Retinal pigment epithelial cell (primary cell): ENCODE data around the gene RPH3AL.

ENCODE experiments used
- DNase-seq: peaks from one replicate; pipeline ENCODE4 v3.0.0-alpha.2; 2010; ENCODE audit warnings: low read depth
- H3K4me3 ChIP-seq: 2 replicates; pipeline ENCODE4 v1.5.1; 2011; ENCODE audit warnings: mild to moderate bottlenecking, low read length, control low read depth, moderate library complexity
- TF ChIP-seq, protein P1 (sequence below): conservative IDR thresholded peaks from 2 replicates; pipeline ENCODE4 v1.5.1; 2011; ENCODE audit warnings: low read depth, low read length, control low read depth, inconsistent platforms

RPH3AL gene

DNA sequence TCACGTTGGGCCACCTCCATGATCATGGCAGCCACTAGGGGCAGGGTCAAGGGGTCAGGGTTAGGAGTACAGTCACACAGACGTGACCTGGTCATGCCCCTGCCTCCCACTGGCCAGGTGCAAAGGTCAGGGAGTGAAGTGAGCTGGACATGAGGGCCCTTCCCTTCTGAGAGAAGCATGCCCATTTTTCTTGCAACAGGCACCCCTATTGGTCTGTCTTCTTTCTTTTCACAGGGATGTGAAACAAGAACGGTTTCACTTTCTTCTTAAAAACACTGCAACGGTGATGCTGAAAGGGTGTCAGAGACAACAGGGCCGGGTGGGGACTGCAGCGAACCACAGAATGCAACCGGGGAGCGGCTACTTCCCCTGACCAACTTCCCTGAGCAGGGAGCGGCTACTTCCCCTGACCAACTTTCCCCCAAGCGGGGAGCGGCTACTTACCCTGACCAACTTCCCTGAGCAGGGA, 119.1 kb downstream of the RPH3AL start:
- DNase-seq = no peak
- TF ChIP-seq, protein P1, sequence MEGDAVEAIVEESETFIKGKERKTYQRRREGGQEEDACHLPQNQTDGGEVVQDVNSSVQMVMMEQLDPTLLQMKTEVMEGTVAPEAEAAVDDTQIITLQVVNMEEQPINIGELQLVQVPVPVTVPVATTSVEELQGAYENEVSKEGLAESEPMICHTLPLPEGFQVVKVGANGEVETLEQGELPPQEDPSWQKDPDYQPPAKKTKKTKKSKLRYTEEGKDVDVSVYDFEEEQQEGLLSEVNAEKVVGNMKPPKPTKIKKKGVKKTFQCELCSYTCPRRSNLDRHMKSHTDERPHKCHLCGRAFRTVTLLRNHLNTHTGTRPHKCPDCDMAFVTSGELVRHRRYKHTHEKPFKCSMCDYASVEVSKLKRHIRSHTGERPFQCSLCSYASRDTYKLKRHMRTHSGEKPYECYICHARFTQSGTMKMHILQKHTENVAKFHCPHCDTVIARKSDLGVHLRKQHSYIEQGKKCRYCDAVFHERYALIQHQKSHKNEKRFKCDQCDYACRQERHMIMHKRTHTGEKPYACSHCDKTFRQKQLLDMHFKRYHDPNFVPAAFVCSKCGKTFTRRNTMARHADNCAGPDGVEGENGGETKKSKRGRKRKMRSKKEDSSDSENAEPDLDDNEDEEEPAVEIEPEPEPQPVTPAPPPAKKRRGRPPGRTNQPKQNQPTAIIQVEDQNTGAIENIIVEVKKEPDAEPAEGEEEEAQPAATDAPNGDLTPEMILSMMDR = no peak
- no peak overlapping the region for H3K4me3 ChIP-seq

DNA sequence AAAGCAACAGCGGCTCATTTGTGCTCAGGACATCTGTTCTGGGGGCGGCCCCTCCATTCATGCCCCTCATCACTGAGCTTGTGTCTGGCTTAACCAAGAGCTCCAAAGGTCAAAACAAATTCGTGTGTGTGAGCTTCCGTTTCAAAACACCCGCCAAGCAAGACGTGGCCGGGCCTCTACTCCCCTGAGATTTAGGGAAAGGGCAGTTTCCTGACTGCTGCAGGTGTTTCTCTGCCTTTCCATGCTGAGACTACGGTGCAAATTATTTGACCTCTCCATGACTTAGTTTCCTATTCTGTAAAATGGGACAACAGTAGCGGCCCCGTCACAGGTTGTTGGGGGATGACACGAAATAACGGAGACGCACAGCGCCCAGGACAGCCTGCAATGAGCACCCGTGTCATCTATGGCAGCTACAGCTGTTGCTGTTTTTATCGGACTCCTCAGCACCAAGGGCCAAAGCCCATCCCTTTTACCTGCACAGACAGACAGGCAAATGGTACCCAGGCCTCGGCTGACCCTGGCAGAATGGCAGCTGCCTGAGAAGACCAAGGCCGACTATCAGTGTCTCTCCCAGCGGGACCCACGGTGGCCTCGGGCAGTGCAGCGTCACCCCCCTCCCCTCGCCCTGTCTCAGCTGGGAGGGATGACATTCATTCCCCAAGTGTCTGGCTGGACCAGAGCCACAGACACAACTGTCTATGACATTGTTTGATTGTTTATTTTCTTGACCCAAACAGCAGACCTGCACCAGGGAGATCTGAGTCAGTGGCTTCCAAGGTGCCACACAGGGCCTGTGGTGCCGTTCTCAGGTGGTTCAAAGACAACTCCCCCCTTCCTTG, 120.4 kb downstream of the RPH3AL start:
- DNase-seq = no peak
- TF ChIP-seq, protein P1 = no peak
- H3K4me3 ChIP-seq = no peak overlapping the region

DNA sequence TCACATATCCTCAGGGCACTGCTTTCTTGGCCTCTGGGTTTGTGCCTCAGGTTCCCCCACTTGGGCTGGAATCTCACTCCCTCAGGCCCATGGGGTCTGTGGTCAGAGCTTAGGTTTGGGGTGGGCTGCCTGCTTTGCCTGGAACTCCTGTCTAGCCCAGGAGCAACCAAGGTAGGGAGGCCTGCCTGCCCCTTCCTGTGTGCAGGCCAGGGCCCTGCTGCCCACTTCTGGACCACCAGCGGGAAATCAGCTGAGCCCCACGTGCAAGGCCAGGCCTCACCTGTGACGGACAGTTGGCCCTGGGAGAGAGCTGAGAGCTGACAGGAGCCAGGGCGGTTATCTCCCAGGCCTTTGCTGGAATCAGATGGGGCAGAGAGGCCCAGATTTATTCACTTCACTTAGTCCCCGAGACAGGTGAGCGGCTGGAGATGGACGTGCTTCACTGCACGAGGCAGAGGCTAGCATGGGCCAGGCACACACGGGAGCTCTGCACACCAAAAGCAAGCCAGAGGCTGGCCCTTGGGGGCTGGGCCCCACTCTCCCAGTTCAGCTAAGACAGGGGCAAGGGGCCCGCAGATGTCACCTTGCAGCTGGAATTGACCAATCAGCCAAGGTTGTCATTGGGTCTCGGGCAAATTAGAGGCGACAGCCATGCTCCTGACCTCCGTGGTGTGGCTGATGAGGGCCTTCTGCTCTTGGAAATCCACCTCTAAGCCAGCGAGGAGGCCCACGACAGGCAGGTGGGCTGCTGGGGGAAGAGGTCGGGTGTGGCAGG, 121.2 kb downstream of the RPH3AL start:
- no peak for DNase-seq
- TF ChIP-seq, protein P1 = no peak
- H3K4me3 ChIP-seq = no peak overlapping the region

DNA sequence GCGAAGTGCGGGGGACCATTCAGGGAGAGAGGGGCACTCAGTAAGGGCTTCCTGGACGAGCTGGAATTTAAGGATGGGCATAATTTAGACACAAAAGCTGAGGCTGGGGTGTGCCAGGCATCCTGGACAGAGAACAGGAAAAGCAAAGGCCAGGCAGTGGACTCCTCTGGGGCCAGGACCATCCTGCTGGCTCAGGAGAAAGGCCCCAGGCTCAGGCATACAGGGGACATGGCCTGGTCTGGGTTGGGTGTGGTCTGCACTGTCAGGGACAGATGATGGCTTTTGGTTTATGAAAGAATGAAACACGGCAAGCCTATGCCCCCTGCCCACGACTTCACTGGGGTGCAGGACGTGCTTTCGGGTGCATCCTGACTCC, 122.2 kb downstream of the RPH3AL start:
- DNase-seq = no peak
- TF ChIP-seq, protein P1 = no peak
- no peak overlapping the region for H3K4me3 ChIP-seq

DNA sequence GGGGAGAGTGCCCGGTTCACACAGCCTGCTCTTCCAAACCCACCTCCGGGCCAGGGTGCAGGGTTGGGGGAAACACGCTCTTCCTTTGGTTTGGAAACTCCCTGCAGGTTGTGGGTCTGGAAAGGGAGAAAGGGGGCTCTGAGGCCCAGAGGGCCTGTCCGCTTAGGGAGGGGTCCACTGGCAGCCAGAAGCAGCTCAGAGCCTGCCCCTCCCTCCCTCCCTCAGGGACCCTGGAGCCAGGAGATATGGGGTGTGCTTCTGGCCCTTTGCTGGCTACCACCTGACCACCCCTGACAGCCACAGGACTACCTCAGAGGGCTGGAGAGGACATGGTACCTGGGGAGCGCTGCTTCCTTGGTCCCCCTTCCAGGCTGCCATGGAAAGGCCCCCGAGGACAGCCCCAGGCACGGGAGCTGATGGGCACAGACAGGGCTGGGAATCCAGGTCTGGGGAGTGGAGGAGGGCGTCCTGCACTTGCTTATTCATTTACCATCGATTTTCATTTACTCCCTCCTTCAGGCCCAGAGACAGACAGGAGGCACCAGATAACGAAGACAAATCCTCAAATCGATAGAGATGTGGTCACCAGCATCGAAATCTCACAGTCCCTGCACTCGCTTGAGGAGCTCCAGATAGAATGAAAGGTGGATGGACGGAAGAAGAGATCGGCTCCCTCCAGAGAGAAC, 122.8 kb downstream of the RPH3AL start:
- TF ChIP-seq, protein P1 = no peak
- H3K4me3 ChIP-seq = no peak overlapping the region
- no peak for DNase-seq

DNA sequence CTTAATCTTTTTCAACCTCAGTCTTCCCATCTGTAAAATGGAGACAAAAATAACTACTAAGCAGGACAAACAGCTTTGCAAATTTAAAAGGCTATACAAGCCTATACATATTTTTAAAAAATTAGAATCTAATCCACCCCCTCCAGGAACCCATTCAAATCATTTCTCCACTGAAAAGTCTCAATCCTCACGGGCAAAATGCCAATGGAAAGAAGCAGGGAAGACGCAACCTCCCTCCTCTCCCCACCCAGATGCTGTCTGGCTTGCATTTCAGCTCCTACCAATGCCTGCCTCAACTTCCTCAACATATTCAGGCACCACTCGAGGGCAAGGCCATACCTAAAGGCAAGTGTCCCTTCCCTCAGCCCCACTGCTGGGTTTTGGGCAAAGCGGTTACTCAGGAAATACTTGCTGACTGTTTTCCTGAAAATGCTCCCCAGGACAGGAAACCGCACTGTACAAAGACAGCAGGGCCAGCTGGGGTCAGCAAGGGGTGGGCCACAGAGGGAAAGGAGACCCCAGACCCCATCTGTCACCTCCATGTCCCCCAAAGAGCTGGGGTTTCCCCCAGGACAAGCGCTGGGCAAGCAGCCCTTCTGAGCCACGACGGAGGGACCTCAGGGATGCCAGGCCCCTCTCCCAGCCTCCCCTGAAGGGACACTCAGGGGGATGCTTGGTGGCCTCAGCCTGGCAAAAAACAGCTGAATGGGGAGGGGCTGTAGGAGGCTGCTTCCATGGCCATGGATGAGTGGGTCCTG, 123.5 kb downstream of the RPH3AL start:
- H3K4me3 ChIP-seq = no peak overlapping the region
- no peak for DNase-seq
- TF ChIP-seq, protein P1 = no peak
